HepG2 (cell line): ENCODE data around the gene SHANK3. TPM values are rescaled to one million over a fixed set of nuclear protein-coding genes. Genes with fewer than 3 reads are reported as not detected.

Experiments used
- EP300 ChIP-seq, 3 experiments: sonication (generic) in 1 of 3; formaldehyde crosslinking in 1 of 3; IDR thresholded peaks; 2 replicates each; pipeline versions ENCODE4 v1.5.1 to v1.6.1; 2011 to 2020; ENCODE audit warnings: low read depth in 2 of 3, low read length in 2 of 3, borderline replicate concordance in 1 of 3, improper control_type of control experiment in 1 of 3, mild to moderate bottlenecking in 1 of 3, missing genetic modification reagents in 1 of 3, moderate library complexity in 1 of 3
- NCOA5 ChIP-seq: sonication (generic); formaldehyde crosslinking; IDR thresholded peaks from 2 replicates; pipeline ENCODE4 v1.4.0; 2020; ENCODE audit warnings: missing genetic modification reagents
- NFKBIZ ChIP-seq: IDR thresholded peaks from 2 replicates; pipeline ENCODE4 v1.6.1; 2018; ENCODE audit warnings: missing genetic modification reagents, missing compliant biosample characterization
- NR2F2 ChIP-seq: IDR thresholded peaks from 2 replicates; pipeline ENCODE4 v1.6.1; 2012; ENCODE audit warnings: low read depth, inconsistent platforms, borderline replicate concordance
- POGZ ChIP-seq: sonication (generic); formaldehyde crosslinking; IDR thresholded peaks from 2 replicates; pipeline ENCODE4 v1.4.0; 2020; ENCODE audit warnings: mild to moderate bottlenecking, missing genetic modification reagents
- PRMT3 ChIP-seq: sonication (generic); formaldehyde crosslinking; IDR thresholded peaks from 2 replicates; pipeline ENCODE4 v1.8.1; 2022; ENCODE audit warnings: low read depth, mild to moderate bottlenecking, moderate library complexity, missing genetic modification reagents, borderline replicate concordance
- SRSF1 ChIP-seq: fragments of 200-400 bp; formaldehyde crosslinking; optimal IDR thresholded peaks from 2 replicates; pipeline ENCODE3; 2017; ENCODE audit warnings: mild to moderate bottlenecking, low read depth, low read length, moderate library complexity
- ZNF235 ChIP-seq: sonication (generic); formaldehyde crosslinking; IDR thresholded peaks from 2 replicates; pipeline ENCODE4 v1.8.1; 2023; ENCODE audit warnings: mild to moderate bottlenecking, missing genetic modification reagents, borderline replicate concordance
- ZNF496 ChIP-seq: sonication (generic); formaldehyde crosslinking; IDR thresholded peaks from 2 replicates; pipeline ENCODE4 v1.8.1; 2023; ENCODE audit warnings: mild to moderate bottlenecking, moderate library complexity, missing genetic modification reagents; ENCODE audit not compliant: insufficient replicate concordance
- ZNF501 ChIP-seq: sonication (generic); formaldehyde crosslinking; IDR thresholded peaks from 2 replicates; pipeline ENCODE4 v1.5.1; 2020; ENCODE audit warnings: mild to moderate bottlenecking, moderate library complexity, missing genetic modification reagents
- ZNF652 ChIP-seq: IDR thresholded peaks from 2 replicates; pipeline ENCODE4 v1.6.1; 2016; ENCODE audit warnings: low read depth, borderline replicate concordance
- ZNF777 ChIP-seq: sonication (generic); formaldehyde crosslinking; IDR thresholded peaks from 2 replicates; pipeline ENCODE4 v1.4.0; 2020; ENCODE audit warnings: missing genetic modification reagents
- polyA plus RNA-seq, 8 experiments: library from polyadenylated mRNA; depleted of rRNA in 3 of 8; stranded (reverse) in 7 of 8; unstranded in 1 of 8; fragments of >200 nt; fragmentation: Illumina TruSeq in 4 of 8; extraction: Trizol in 4 of 8; gene quantifications; 2 replicates each; pipeline versions ENCODE4 v1.2.1 to v1.2.3, GENCODE V29; 2011 to 2016; ENCODE audit warnings: low read depth in 4 of 8, missing spikeins in 1 of 8, mixed read lengths in 1 of 8; ENCODE audit not compliant: insufficient read depth in 1 of 8
- total RNA-seq, 5 experiments: library from RNA; depleted of rRNA; stranded (reverse); fragments of >200 nt; fragmentation: Illumina TruSeq; extraction: Trizol; gene quantifications; 2 replicates each; pipeline ENCODE4 v1.2.3, GENCODE V29; 2016; ENCODE audit warnings: low read depth in 1 of 5
- TF ChIP-seq, protein P1 (sequence below): sonication (generic); formaldehyde crosslinking; IDR thresholded peaks from 2 replicates; pipeline ENCODE4 v1.4.0; 2020; ENCODE audit warnings: missing genetic modification reagents
- TF ChIP-seq, protein P2 (sequence below): sonication (generic); formaldehyde crosslinking; IDR thresholded peaks from 2 replicates; pipeline ENCODE4 v1.5.0; 2020; ENCODE audit warnings: mild to moderate bottlenecking, low read depth, missing genetic modification reagents, borderline replicate concordance
- TF ChIP-seq, protein P3 (sequence below): IDR thresholded peaks from 2 replicates; pipeline ENCODE4 v1.6.1; 2016; ENCODE audit warnings: missing genetic modification reagents, missing compliant biosample characterization
- TF ChIP-seq, protein P4 (sequence below), 2 experiments: fragments of 450-650 bp in 1 of 2; sonication (generic) in 1 of 2; formaldehyde crosslinking in 1 of 2; IDR thresholded peaks; 2 replicates each; pipeline versions ENCODE4 v1.6.1 to v1.8.0; 2016 to 2022; ENCODE audit warnings: antibody characterized with exemption in 1 of 2, mild to moderate bottlenecking in 1 of 2, missing genetic modification reagents in 1 of 2

Gene SHANK3
- total and polyA plus RNA-seq, 2 of the 13 experiments (the other 11 are each of a cell fraction or from before 2014, with no cell fraction given), result 2.9 to 4.6 TPM

DNA sequence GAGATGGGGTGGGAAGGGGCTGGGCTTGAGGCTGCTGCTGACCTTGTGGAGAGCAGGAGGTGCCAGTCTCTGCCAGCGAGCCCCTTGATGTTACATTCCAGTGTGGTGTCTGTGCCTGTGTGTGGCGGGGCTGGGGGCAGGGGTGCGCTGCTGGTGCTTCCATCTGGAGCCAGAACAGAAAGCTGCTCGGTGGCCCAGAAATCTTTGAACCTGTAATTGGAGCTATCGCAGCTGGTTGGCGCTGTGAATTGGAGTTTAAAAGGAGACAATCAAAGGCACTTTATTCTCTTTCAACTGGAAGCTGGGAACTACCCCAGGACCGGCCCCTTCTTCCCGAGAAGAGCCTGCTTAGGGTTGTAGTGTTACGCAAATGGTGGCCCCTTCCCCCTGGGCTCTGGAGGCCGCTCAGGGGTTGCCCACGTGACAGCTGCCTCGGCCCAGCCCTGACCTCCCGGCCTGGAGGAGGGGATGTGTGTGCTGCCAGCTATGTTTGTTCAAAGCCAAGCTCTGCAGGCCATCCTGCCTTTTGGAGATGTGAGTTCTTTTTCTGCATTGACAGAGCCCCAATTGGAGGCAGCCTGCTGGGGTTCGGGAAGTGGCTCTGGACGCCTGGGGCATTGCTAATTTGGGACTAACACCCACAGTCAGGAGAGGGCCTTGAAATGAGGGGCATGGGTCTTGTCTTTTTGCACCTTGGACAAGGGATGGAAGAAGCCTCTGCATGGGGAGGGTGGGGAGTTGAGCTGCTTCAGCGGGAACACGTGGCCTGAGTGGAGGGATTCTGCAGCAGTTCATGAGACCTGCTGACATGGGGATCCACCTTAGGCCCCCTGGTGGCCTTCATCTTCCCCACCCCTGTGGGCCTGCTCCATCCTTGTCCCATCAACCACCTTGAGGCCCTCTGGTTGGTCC lies 30.7 kb upstream of the SHANK3 start (continued):
- TF ChIP-seq, protein P1, sequence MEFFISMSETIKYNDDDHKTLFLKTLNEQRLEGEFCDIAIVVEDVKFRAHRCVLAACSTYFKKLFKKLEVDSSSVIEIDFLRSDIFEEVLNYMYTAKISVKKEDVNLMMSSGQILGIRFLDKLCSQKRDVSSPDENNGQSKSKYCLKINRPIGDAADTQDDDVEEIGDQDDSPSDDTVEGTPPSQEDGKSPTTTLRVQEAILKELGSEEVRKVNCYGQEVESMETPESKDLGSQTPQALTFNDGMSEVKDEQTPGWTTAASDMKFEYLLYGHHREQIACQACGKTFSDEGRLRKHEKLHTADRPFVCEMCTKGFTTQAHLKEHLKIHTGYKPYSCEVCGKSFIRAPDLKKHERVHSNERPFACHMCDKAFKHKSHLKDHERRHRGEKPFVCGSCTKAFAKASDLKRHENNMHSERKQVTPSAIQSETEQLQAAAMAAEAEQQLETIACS (CRISPR knock-in tag), result 0 out of 2 replicates have a peak, but pooled peaks have one; percentile 33
- TF ChIP-seq EP300 (IDR thresholded peaks at IDR 0.05; ENCODE audit: low read depth in 2 of 2, low read length in 2 of 2) (peak; percentile 24 to 86; a peak in 3 of 4 replicates), EP300 (CRISPR knock-in tag; IDR thresholded peaks at IDR 0.05; ENCODE audit: borderline replicate concordance) (peak; percentile 53; the same call in 1 of the 2 replicates), POGZ (CRISPR knock-in tag) (peak; percentile 53; the same call in 1 of the 2 replicates), ZNF496 (CRISPR knock-in tag) (no peak), ZNF652 (CRISPR knock-in tag) (no peak), ZNF501 (0 out of 2 replicates have a peak, but pooled peaks have one; percentile 5), SRSF1 (no peak), NCOA5 (CRISPR knock-in tag) (no peak), PRMT3 (CRISPR knock-in tag) (no peak), NFKBIZ (CRISPR knock-in tag) (no peak), ZNF777 (peak; percentile 58), NR2F2 (peak; percentile 88), ZNF235 (CRISPR knock-in tag) (no peak)
- TF ChIP-seq, protein P2, sequence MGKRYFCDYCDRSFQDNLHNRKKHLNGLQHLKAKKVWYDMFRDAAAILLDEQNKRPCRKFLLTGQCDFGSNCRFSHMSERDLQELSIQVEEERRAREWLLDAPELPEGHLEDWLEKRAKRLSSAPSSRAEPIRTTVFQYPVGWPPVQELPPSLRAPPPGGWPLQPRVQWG, result no peak
- TF ChIP-seq, protein P3, sequence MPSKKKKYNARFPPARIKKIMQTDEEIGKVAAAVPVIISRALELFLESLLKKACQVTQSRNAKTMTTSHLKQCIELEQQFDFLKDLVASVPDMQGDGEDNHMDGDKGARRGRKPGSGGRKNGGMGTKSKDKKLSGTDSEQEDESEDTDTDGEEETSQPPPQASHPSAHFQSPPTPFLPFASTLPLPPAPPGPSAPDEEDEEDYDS (CRISPR knock-in tag), result no peak
- TF ChIP-seq, protein P4, sequence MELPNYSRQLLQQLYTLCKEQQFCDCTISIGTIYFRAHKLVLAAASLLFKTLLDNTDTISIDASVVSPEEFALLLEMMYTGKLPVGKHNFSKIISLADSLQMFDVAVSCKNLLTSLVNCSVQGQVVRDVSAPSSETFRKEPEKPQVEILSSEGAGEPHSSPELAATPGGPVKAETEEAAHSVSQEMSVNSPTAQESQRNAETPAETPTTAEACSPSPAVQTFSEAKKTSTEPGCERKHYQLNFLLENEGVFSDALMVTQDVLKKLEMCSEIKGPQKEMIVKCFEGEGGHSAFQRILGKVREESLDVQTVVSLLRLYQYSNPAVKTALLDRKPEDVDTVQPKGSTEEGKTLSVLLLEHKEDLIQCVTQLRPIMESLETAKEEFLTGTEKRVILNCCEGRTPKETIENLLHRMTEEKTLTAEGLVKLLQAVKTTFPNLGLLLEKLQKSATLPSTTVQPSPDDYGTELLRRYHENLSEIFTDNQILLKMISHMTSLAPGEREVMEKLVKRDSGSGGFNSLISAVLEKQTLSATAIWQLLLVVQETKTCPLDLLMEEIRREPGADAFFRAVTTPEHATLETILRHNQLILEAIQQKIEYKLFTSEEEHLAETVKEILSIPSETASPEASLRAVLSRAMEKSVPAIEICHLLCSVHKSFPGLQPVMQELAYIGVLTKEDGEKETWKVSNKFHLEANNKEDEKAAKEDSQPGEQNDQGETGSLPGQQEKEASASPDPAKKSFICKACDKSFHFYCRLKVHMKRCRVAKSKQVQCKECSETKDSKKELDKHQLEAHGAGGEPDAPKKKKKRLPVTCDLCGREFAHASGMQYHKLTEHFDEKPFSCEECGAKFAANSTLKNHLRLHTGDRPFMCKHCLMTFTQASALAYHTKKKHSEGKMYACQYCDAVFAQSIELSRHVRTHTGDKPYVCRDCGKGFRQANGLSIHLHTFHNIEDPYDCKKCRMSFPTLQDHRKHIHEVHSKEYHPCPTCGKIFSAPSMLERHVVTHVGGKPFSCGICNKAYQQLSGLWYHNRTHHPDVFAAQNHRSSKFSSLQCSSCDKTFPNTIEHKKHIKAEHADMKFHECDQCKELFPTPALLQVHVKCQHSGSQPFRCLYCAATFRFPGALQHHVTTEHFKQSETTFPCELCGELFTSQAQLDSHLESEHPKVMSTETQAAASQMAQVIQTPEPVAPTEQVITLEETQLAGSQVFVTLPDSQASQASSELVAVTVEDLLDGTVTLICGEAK (IDR thresholded peaks at IDR 0.05), result no peak
- TF ChIP-seq, protein P4 (CRISPR knock-in tag; IDR thresholded peaks at IDR 0.05), result 0 out of 2 replicates have a peak, but pooled peaks have one; percentile 6
